GM13976 (cell line): ENCODE data around the gene BAIAP3.

Source experiments
- DNase-seq: peaks from one replicate; pipeline ENCODE4 v3.0.0; 2012; ENCODE audit warnings: low spot score
- CTCF ChIP-seq: IDR thresholded peaks from 2 replicates; pipeline ENCODE4 v1.5.1; 2012; ENCODE audit warnings: borderline replicate concordance, mild to moderate bottlenecking; ENCODE audit not compliant: insufficient read depth; ENCODE audit errors: extremely low read depth, missing control alignments, control extremely low read depth
- in situ Hi-C: fragments of 300-500 bp; cut with MboI; formaldehyde crosslinking; loops from one replicate; pipeline ENCODE4 v1.12.0; 2022; ENCODE audit warnings: low sequenced_read_pairs, mixed read lengths, inconsistent platforms; ENCODE audit not compliant: unreplicated experiment

Gene BAIAP3

GRCh38 chr16:1317479-1318267, 15.8 kb upstream of the BAIAP3 start:
- in situ Hi-C loops: loop anchor here (25.0 kb wide), 1 partner anchor 105 kb away; no protein-coding TSS in a partner anchor
- TF ChIP-seq CTCF: no peak
- no peak for DNase-seq

GRCh38 chr16:1318268-1318545, 15.2 kb upstream of the BAIAP3 start:
- in situ Hi-C loops: loop anchor here (25.0 kb wide), 1 partner anchor 106 kb away; no protein-coding TSS in a partner anchor
- DNase-seq: no peak
- no peak for TF ChIP-seq CTCF

- no peak for TF ChIP-seq CTCF
- in situ Hi-C loops: loop anchor here (25.0 kb wide), 1 partner anchor 107 kb away; no protein-coding TSS in a partner anchor
- DNase-seq: no peak
Measured at GRCh38 chr16:1319041-1319440, 14.4 kb upstream of the BAIAP3 start.

GRCh38 chr16:1320097-1320496, 13.3 kb upstream of the BAIAP3 start:
- in situ Hi-C loops: loop anchor here (25.0 kb wide), 1 partner anchor 108 kb away; no protein-coding TSS in a partner anchor
- TF ChIP-seq CTCF: no peak
- DNase-seq: no peak

- DNase-seq: no peak
- no peak for TF ChIP-seq CTCF
- in situ Hi-C loops: loop anchor here (25.0 kb wide), 1 partner anchor 108 kb away; no protein-coding TSS in a partner anchor
Measured at GRCh38 chr16:1320658-1321240, 12.7 kb upstream of the BAIAP3 start.

GRCh38 chr16:1322407-1322806, 11.0 kb upstream of the BAIAP3 start:
- TF ChIP-seq CTCF: no peak
- in situ Hi-C loops: loop anchor here (25.0 kb wide), 1 partner anchor 110 kb away; no protein-coding TSS in a partner anchor
- DNase-seq: no peak
